HEK293 (cell line): Measurements from ENCODE around the gene VSIG10L.

Experiments
- CTCF ChIA-PET: fragments of 350-600 bp; formaldehyde crosslinking; extraction: SDS; loops from one replicate; lab custom pipeline; 2021; ENCODE audit warnings: antibody characterized with exemption; lab: Yijun Ruan, JAX
- POLR2A ChIA-PET: fragments of 300-600 bp; formaldehyde crosslinking; extraction: SDS; loops from one replicate; lab custom pipeline; 2020; ENCODE audit warnings: antibody characterized with exemption, inconsistent platforms; lab: Yijun Ruan, JAX
- H3K27ac ChIP-seq: fragments of 200-500 bp; sonication (Bioruptor generic); 2 replicates; pipeline ENCODE4 v1.5.1; 2014; ENCODE audit warnings: low read depth, low read length, control low read depth, inconsistent platforms; ENCODE audit errors: extremely low read depth
- H3K36me3 ChIP-seq, 2 experiments: fragments of 200-500 bp in 1 of 2; sonication (Bioruptor generic) in 1 of 2; 1 replicate in 1 of 2; 2 replicates in 1 of 2; pipeline ENCODE4 v1.5.1; 2014 to 2017; ENCODE audit warnings: inconsistent platforms in 2 of 2, low read length in 2 of 2; ENCODE audit not compliant: control insufficient read depth in 2 of 2, insufficient read depth in 1 of 2
- H3K4me1 ChIP-seq: fragments of 200-500 bp; sonication (Bioruptor generic); 2 replicates; pipeline ENCODE4 v1.5.1; 2014; ENCODE audit warnings: mild to moderate bottlenecking, low read length, inconsistent platforms; ENCODE audit not compliant: control insufficient read depth, insufficient read depth
- H3K4me3 ChIP-seq: 2 replicates; pipeline ENCODE4 v1.5.1; 2011; ENCODE audit warnings: low read depth, mild to moderate bottlenecking, control low read depth, low read length, moderate library complexity
- H3K9me3 ChIP-seq: fragments of 200-500 bp; sonication (Bioruptor generic); 2 replicates; pipeline ENCODE4 v1.5.1; 2014; ENCODE audit warnings: low read depth, low read length, inconsistent platforms; ENCODE audit not compliant: control insufficient read depth, insufficient read depth
- KLF9 ChIP-seq: fragments of 450-650 bp; formaldehyde crosslinking; IDR thresholded peaks from 2 replicates; pipeline ENCODE4 v1.5.1; 2016; ENCODE audit warnings: missing biosample characterization, missing genetic modification characterization, low read depth
- PRDM10 ChIP-seq: fragments of 450-650 bp; formaldehyde crosslinking; IDR thresholded peaks from 2 replicates; pipeline ENCODE4 v1.5.1; 2016; ENCODE audit warnings: missing biosample characterization, missing genetic modification characterization
- SCRT2 ChIP-seq: fragments of 450-650 bp; formaldehyde crosslinking; IDR thresholded peaks from 2 replicates; pipeline ENCODE4 v1.5.1; 2016; ENCODE audit warnings: missing biosample characterization, missing genetic modification characterization
- SP3 ChIP-seq: fragments of 450-650 bp; formaldehyde crosslinking; IDR thresholded peaks from 2 replicates; pipeline ENCODE4 v1.5.1; 2016; ENCODE audit warnings: missing biosample characterization, missing genetic modification characterization
- ZBTB10 ChIP-seq: fragments of 450-650 bp; formaldehyde crosslinking; IDR thresholded peaks from 2 replicates; pipeline ENCODE4 v1.5.1; 2016; ENCODE audit warnings: missing biosample characterization, missing genetic modification characterization
- ZBTB21 ChIP-seq: fragments of 450-650 bp; formaldehyde crosslinking; IDR thresholded peaks from 2 replicates; pipeline ENCODE4 v1.5.1; 2017; ENCODE audit warnings: missing biosample characterization, missing genetic modification characterization
- ZFHX2 ChIP-seq: fragments of 450-650 bp; formaldehyde crosslinking; conservative IDR thresholded peaks from 2 replicates; pipeline ENCODE4 v1.5.1; 2016; ENCODE audit warnings: missing biosample characterization, missing genetic modification characterization
- ZIC2 ChIP-seq: fragments of 450-650 bp; formaldehyde crosslinking; IDR thresholded peaks from 2 replicates; pipeline ENCODE4 v1.5.1; 2016; ENCODE audit warnings: missing biosample characterization, missing genetic modification characterization
- ZNF169 ChIP-seq: fragments of 450-650 bp; formaldehyde crosslinking; IDR thresholded peaks from 2 replicates; pipeline ENCODE4 v1.5.1; 2016; ENCODE audit warnings: missing biosample characterization, missing genetic modification characterization
- ZNF19 ChIP-seq: fragments of 450-650 bp; formaldehyde crosslinking; IDR thresholded peaks from 2 replicates; pipeline ENCODE4; 2016; ENCODE audit warnings: missing biosample characterization, missing genetic modification characterization, low read depth
- ZNF266 ChIP-seq: fragments of 450-650 bp; formaldehyde crosslinking; IDR thresholded peaks from 2 replicates; pipeline ENCODE4 v1.5.1; 2016; ENCODE audit warnings: missing biosample characterization, missing genetic modification characterization, low read depth
- ZNF302 ChIP-seq: fragments of 450-650 bp; formaldehyde crosslinking; IDR thresholded peaks from 2 replicates; pipeline ENCODE4 v1.5.1; 2016; ENCODE audit warnings: missing biosample characterization, missing genetic modification characterization, low read depth
- ZNF354C ChIP-seq: fragments of 450-650 bp; formaldehyde crosslinking; IDR thresholded peaks from 2 replicates; pipeline ENCODE4 v1.5.1; 2016; ENCODE audit warnings: missing biosample characterization, missing genetic modification characterization, low read depth, borderline replicate concordance
- ZNF423 ChIP-seq: fragments of 450-650 bp; formaldehyde crosslinking; IDR thresholded peaks from 2 replicates; pipeline ENCODE4 v1.5.1; 2016; ENCODE audit warnings: missing biosample characterization, missing genetic modification characterization
- ZNF449 ChIP-seq: fragments of 450-650 bp; formaldehyde crosslinking; IDR thresholded peaks from 2 replicates; pipeline ENCODE4 v1.5.1; 2017; ENCODE audit warnings: missing biosample characterization, mild to moderate bottlenecking, missing genetic modification characterization, moderate library complexity
- ZNF48 ChIP-seq: fragments of 450-650 bp; formaldehyde crosslinking; IDR thresholded peaks from 2 replicates; pipeline ENCODE4 v1.5.1; 2016; ENCODE audit warnings: missing biosample characterization, missing genetic modification characterization
- ZNF585B ChIP-seq: fragments of 450-650 bp; formaldehyde crosslinking; IDR thresholded peaks from 2 replicates; pipeline ENCODE4 v1.5.1; 2016; ENCODE audit warnings: missing biosample characterization, missing genetic modification characterization
- ZNF658 ChIP-seq: fragments of 450-650 bp; formaldehyde crosslinking; IDR thresholded peaks from 2 replicates; pipeline ENCODE4; 2016; ENCODE audit warnings: missing biosample characterization, missing genetic modification characterization
- ZNF664 ChIP-seq: fragments of 450-650 bp; formaldehyde crosslinking; IDR thresholded peaks from 2 replicates; pipeline ENCODE4 v1.5.1; 2016; ENCODE audit warnings: missing biosample characterization, missing genetic modification characterization
- ZNF677 ChIP-seq: fragments of 450-650 bp; IDR thresholded peaks from 2 replicates; pipeline ENCODE4 v1.5.0; 2018; ENCODE audit warnings: missing biosample characterization, mild to moderate bottlenecking, missing genetic modification characterization, moderate library complexity
- ZNF747 ChIP-seq: fragments of 450-650 bp; formaldehyde crosslinking; IDR thresholded peaks from 2 replicates; pipeline ENCODE4 v1.5.1; 2016; ENCODE audit warnings: missing biosample characterization, missing genetic modification characterization

VSIG10L gene

GRCh38 chr19:51389143-51389542 lies 47.2 kb upstream of the VSIG10L start:
- POLR2A ChIA-PET: no interaction called here
- Histone ChIP-seq H3K36me3 (no peaks in the 10 kb centered on the region), H3K4me3 (no peak overlapping the region), H3K4me1 (no peaks in the 10 kb centered on the region)
- CTCF ChIA-PET: no interaction called here
- TF ChIP-seq ZIC2: peak; percentile 63
- no peak for TF ChIP-seq KLF9 (tag by site-specific recombination)
- TF ChIP-seq, all 188 proteins: peak for 1
- Histone ChIP-seq H3K9me3 (no peaks in the 10 kb centered on the region), H3K27ac (no peak overlapping the region)

- Histone ChIP-seq H3K4me1 (no peaks in the 10 kb centered on the region), H3K27ac (no peak within 1 kb of the TSS), H3K36me3 (no peaks in the 10 kb centered on the region), H3K9me3 (no peaks in the 10 kb centered on the region), H3K4me3 (no peak within 1 kb of the TSS)
- POLR2A ChIA-PET: interaction anchor here (1.1 kb wide), 1 partner anchor 48 kb away, joined by 3 read pairs; no protein-coding TSS in a partner anchor
- CTCF ChIA-PET: interaction anchor here (0.7 kb wide), 1 partner anchor 421 kb away, joined by 3 read pairs; no protein-coding TSS in a partner anchor
- TF ChIP-seq ZBTB21 (no peak), ZNF664 (tag by site-specific recombination) (no peak), ZNF585B (tag by site-specific recombination) (no peak), ZNF658 (tag by site-specific recombination) (no peak), SCRT2 (tag by site-specific recombination) (no peak), ZNF354C (no peak), ZNF266 (no peak), ZBTB10 (no peak)
Observed at GRCh38 chr19:51387924-51388389, 46.0 kb upstream of the VSIG10L start, which contains the start of gene LIM2. Gene LIM2, minus strand, starts transcription at chr19:51387974. Its CDS starts 531 bp downstream, at chr19:51387443.

- H3K36me3 ChIP-seq: no peaks in the 10 kb centered on the region
- no peak for TF ChIP-seq ZNF747
- TF ChIP-seq SCRT2 (tag by site-specific recombination): peak; percentile 58
- no peak for TF ChIP-seq ZNF169 (tag by site-specific recombination)
- no peaks in the 10 kb centered on the region for H3K9me3 ChIP-seq
- no peak overlapping the region for H3K27ac ChIP-seq
- POLR2A ChIA-PET: interaction anchor here (1.1 kb wide), 1 partner anchor 48 kb away, joined by 3 read pairs; no protein-coding TSS in a partner anchor
- CTCF ChIA-PET: no interaction called here
- H3K4me3 ChIP-seq: no peak overlapping the region
- H3K4me1 ChIP-seq: no peaks in the 10 kb centered on the region
Observed at GRCh38 chr19:51386882-51387520, 45.1 kb upstream of the VSIG10L start.

GRCh38 chr19:51382004-51382403 lies 40.1 kb upstream of the VSIG10L start:
- ChIA-PET CTCF (interaction anchor here (0.7 to 1.8 kb wide), 2 partner anchors 12 to 16 kb away, joined by 3 to 7 read pairs; no protein-coding TSS in a partner anchor), POLR2A (interaction anchor here (1.3 kb wide), 1 partner anchor 42 kb away, joined by 3 read pairs; no protein-coding TSS in a partner anchor)
- H3K27ac ChIP-seq: no peak overlapping the region
- H3K4me3 ChIP-seq: no peak overlapping the region
- H3K36me3 ChIP-seq: no peaks in the 10 kb centered on the region
- H3K9me3 ChIP-seq: no peaks in the 10 kb centered on the region
- no peaks in the 10 kb centered on the region for H3K4me1 ChIP-seq
- no peak for TF ChIP-seq SP3 (tag by site-specific recombination)
- no peak for TF ChIP-seq ZNF677 (tag by site-specific recombination)
- TF ChIP-seq ZNF423 (tag by site-specific recombination): no peak
- TF ChIP-seq ZNF48: no peak
- TF ChIP-seq ZFHX2: no peak
- TF ChIP-seq PRDM10 (tag by site-specific recombination): no peak
- TF ChIP-seq ZNF19 (tag by site-specific recombination): no peak
- no peak for TF ChIP-seq ZNF302 (tag by site-specific recombination)
- TF ChIP-seq ZNF449: no peak
